GM18867 (cell line): ENCODE measurements around the gene RALGPS2.
"Not testable (repeated sequence)": the region's sequence is repeated elsewhere in the genome, so short reads cannot be mapped to it uniquely, and the experiment has no call there.

Experiments used
- ATAC-seq: cut with Tn5 transposase; IDR thresholded peaks from one replicate; pipeline ENCODE4 v1.9.1; 2021; ENCODE audit warnings: mild to moderate bottlenecking, moderate library complexity; ENCODE audit not compliant: unreplicated experiment

The RALGPS2 gene

DNA sequence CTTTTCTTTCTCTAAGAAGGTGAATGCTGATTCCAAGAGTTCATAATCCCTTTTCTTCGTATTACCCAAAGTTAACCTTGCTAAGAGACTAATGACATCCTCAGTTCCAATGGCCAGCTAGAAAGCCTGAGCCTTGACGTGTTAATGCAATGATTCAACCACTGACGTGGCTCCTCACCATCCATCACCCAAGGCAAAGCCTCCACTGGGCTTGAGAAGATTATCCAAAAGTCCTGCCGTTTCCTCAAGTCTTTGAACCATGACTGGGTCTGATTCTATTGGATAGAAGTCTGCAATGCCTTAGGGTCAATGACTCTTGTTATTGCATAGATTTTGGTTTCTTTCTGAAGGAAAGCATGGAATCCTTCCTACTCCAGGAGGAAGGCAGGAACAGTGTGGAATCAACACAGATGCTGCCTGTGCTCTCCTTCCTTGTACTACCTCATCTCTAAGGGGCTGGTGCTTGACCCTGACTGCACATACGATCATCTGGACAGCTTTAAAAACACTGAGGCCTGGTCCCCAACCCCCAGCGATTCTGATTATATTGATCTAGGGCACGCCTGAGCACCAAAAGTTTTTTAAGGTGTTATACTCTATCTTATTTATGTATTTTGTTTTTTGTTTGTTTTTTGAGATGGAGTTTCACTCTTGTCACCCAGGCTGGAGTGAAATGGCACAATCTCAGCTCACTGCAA lies 215.2 kb downstream of the RALGPS2 start:
- no peak for ATAC-seq

DNA sequence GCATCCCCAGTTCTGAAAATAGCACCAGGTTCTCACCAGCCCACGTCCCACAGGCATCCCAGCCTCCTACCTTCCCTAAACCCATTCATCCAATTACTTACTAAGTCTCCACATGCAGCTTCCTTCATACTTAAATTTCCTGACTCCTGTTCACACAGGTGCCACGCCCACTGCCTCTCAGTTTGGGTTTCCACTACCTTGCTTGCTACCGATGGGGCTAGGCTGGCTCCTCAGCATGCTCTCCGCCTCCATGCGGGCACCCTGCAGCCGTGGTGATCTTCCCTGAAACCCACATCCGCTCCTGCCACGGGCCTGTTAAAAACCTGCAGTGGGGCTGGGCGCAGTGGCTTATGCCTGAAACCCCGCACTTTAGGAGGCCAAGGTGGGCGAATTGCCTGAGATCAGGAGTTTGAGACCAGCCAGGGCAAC lies 216.2 kb downstream of the RALGPS2 start:
- ATAC-seq, result no peak

GRCh38 chr1:178941849-178942248 lies 216.8 kb downstream of the RALGPS2 start:
- no peak for ATAC-seq

GRCh38 chr1:178942285-178943198 lies 217.5 kb downstream of the RALGPS2 start:
- ATAC-seq, result no peak

DNA sequence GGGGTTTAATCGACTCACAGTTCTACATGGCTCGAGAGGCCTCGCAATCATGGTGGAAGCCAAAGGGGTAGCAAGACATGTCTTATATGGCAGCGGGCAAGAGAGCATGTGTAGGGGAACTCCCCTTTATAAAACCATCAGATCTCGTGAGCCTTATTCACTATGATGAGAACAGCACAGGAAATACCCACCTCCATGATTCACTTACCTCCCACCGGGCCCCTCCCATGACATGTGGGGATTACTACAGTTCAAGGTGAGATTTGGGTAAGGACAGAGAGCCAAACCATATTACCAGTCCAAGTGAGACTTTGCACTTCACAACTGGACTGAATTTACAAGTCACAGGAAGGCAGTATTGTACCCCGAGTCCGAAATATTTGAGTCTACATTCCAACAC lies 219.7 kb downstream of the RALGPS2 start:
- ATAC-seq, result no peak

DNA sequence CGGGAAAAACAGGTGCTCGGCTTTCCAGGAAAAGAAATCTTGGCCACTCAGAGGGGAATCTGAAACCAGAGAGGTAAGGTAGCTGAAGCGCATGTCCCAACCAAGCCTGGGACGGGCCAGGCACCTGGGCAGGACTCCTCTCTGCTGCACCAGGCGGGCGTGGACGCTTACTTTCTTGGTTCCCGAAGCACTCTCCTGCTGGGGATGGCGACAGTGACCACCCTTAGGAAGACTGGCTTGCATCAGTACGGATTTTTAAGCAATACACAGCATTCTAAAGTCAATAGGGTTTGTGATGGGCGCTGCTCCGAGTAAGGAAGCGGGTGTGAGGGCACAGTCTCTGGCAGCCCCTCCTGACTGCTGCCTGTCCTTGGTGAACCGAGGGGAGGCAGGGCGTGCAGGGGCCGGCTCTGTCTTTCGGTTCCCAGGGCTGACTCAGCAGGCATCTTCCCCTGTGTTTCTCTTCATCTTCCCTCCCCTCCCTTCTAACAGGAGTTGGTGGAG lies 220.8 kb downstream of the RALGPS2 start:
- ATAC-seq, result no peak

DNA sequence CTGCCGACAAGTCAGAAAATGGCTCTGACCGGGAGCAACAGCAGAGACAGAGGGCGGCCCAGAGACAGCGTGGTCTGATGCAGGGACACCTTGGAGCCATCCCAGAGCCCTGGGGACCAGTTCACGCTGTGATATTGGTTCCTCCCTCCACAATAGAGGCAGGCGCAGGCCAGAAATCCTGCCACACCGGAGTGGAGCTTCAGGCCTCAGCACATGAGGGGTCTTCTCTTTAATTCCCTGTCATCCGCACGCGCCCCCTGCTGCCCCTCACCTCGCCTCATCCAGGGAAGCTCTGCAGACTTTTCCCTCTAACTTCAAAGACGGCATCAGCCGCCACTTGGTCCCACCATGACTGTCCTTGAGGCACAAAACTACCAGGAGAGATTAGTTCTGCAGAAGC lies 221.4 kb downstream of the RALGPS2 start:
- no peak for ATAC-seq

DNA sequence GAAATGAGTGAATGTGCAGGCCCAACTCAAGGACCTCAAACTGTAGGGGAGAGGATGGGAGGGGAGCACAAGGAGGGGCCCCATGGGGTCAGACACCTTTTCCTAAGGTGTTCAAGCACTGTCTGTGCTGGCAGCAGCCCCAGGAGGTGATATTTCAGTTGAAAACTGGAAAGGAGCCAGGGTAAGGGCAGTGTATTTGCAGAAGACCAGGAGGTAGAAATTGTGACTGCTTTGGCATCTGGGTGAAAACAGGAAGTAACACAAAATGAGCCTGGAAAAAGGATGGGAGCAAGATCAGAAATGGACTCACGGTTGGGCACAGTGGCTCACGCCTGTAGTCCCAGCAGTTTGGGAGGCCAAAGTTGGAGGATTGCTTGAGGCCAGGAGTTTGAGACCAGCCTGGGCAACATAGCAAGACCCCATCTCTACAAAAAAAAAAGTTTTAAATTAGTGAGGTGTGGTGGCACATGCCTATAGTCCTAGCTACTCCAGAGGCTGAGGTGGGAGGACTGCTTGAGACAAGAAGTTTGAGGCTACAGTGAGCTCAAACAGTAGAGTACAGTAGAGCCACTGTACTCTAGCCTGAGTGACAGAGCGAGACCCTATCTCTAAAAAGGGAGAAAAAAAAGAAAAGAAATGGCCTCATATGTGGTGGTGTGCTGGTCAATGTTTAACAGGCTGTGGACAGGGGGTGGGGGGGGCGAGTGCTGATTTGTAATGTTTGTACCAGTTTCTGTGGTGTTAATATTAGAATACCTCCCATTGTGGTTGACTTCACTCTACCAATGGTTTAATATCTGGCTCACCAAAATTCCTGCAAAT lies 222.0 kb downstream of the RALGPS2 start:
- ATAC-seq, result no peak

DNA sequence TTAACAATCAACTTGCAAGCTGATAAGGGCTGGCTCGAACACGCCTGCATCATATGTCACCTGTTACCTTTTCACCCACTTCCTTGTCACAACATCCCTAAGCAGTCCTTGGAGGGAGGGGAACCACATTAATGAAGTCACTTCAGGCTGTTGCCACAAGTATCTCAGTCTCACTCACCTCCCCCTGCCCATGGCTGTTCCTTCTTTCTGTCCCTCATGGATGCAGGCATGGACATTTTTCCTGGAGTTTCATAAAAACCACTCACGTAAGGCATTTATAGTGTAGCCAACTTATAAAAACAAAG lies 222.6 kb downstream of the RALGPS2 start:
- ATAC-seq, result no peak

- no peak for ATAC-seq
Observed at GRCh38 chr1:178948676-178949075, 223.6 kb downstream of the RALGPS2 start.

DNA sequence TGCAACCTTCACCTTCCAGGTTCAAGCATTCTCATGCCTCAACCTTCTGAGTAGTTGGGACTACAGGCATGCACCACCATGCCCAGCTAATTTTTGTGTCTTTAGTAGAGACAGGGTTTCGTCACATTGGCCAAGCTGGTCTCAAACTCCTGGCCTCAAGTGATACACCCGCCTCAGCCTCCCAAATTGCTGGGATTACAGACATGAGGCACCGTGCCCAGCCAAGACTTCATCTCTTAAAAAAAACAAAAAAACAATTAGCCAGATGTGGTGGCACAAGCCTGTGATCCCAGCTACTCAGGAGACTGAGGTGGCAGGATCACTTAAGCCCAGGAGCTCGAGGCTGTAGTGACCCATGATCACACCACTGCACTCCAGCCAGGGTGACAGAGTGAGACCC lies 224.8 kb downstream of the RALGPS2 start:
- ATAC-seq, result not testable (repeated sequence)

GRCh38 chr1:178951600-178951999 lies 226.6 kb downstream of the RALGPS2 start:
- ATAC-seq, result no peak

- ATAC-seq, result no peak
Observed at GRCh38 chr1:178953034-178953433, 228.0 kb downstream of the RALGPS2 start.

DNA sequence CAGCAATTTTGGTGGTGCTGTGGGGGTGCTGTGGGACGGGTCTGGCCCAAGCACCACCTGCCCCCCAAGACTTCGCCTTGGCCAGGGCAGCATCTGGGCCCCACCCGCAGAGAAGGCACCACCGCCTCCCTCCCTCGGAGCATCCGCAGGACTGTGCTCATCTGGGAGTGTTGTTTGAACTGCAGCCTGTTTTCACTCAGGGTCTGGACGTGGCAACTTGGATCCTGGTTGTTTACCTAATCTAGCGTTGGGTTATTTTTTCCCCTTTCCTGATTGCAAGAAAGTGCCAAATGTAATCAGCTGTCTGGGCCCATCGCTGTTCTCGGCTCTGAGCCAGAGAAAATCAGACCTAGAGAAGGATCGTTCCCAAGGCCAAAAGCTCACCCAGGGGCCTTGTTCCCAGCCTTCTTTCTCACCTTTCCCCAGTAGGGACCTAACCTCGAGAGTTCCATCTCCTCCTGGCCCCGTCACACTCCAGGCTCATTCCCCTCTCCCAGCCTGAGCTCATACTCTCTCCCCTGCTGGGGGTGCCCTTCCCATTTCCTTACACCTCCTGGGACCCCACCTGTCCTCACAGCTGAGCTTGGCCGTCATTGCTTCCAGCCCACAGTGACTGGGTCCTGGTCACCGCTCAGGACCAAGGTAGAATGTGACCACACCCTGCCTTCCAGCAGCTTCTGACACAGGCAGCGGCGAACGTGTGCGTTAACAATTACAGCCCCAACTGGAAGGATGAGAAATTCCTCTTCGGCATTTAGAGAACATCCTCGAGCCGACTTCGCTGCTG lies 228.7 kb downstream of the RALGPS2 start:
- ATAC-seq, result no peak

GRCh38 chr1:178954325-178954690 lies 229.3 kb downstream of the RALGPS2 start:
- no peak for ATAC-seq

DNA sequence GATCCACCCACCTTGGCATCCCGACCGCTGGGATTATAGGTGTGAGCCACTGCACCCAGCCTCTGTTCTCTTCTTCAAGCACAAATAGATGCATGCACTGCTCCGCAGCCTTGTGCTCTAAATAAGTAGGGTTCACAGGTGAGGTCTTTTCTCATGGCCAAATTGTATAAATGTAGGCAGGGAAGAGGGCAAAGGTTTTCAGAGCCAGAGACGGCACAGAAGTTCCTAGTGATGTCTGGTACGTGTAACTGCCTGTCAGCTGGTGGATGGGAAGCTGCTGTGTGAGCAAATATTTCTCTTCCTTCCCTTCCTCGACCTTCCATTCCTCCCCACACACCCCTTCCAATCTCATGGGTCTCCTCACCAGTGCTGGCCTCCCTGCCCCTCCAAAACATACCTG lies 229.9 kb downstream of the RALGPS2 start:
- ATAC-seq, result no peak

- ATAC-seq, result no peak
Observed at GRCh38 chr1:178955391-178955954, 230.4 kb downstream of the RALGPS2 start.

DNA sequence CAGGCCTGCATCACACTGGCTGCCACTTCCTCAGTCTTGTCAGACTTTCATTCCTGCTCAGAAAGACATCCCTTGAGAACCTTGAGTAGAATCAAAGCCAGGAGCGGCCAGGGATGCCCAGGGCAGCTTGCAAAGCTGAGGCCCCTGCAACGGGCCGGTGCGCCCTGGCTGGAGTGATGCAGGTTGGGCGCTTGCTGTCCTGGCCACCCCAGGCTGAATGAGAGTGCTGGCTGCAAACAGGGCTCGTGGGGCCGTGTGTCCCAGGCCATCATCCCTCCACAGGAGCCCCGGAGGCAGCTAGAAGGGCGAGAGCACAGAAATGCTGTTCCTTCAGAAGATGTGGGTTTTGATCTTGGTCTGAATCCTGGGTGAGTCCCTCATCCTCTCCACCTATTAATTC lies 233.4 kb downstream of the RALGPS2 start:
- ATAC-seq, result no peak

DNA sequence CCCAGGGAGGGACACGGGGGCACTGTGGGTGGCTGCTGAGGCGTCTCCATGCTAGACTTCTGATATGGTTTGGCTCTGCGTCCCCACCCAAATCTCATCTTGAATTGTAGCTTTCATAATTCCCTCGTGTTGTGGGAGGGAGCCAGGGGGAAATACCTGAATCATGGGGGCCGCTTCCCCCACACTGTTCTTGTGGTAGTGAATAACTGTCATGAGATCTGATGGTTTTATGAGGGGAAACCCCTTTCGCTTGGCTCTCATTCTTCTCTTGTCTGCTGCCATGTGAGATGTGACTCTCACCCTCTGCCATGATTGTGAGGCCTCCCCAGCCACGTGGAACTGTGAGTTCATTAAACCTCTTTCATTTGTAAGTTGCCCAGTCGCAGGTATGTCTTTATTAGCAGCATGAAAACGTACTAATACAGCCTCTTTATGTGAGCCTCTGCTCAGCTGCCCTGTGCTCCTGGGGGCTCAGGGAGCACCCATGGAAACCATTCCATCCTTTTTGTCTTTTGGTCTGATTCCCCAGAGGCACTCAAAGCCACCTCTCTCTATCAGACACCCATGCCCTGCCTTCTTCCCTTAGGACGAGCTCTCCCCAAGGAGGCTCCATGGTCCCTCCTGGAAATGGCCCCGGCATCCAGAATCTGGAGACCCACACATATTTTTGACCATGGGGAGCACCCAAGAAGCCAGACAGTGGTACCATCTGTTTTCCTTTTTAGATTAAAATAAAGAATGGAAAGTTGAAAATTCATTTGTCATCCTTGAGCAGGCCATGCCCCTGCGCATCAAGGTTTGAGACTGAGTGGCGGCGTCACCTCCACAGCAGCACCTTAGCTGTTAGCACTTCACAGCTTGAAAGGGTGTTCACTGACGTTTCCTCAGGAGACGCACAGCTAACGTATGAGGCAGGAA lies 234.8 kb downstream of the RALGPS2 start:
- ATAC-seq, result no peak
